Measurements from ENCODE around the gene ABCG1. TPM values are rescaled to one million over a fixed set of nuclear protein-coding genes. Genes with fewer than 3 reads are reported as not detected.

Gene ABCG1
- total and polyA plus RNA-seq, 4 donors, result 1.6 to 9.7 (median 5.3) TPM

GRCh38 chr21:42296501-42296900 lies 77.6 kb downstream of the ABCG1 start:
- H3K9ac ChIP-seq (ENCODE audit: low read depth in 1 of 2, low read length in 2 of 2), result no peak overlapping the region
- H3K4me1 ChIP-seq (ENCODE audit: control insufficient read depth in 4 of 4, insufficient read depth in 4 of 4, low read length in 3 of 4), result no peaks in the 10 kb centered on the region
- H3K27ac ChIP-seq (ENCODE audit: low read depth in 1 of 2, low read length in 2 of 2), result no peak overlapping the region
- no peaks in the 10 kb centered on the region for H3K9me3 ChIP-seq (ENCODE audit: control insufficient read depth in 4 of 4, low read length in 3 of 4)
- WGBS, result 92% methylated on average over 7 of the region's 7 CpGs
- no peak overlapping the region for H3K4me3 ChIP-seq (ENCODE audit: low read depth in 1 of 3, low read length in 3 of 3)
- H3K27me3 ChIP-seq (ENCODE audit: control insufficient read depth in 4 of 4, insufficient read depth in 4 of 4, low read length in 3 of 4), result no peaks in the 10 kb centered on the region
- peaks cover 0 to 4% (median 0%) of the 10 kb centered on the region in 4 donors for H3K36me3 ChIP-seq (ENCODE audit: control insufficient read depth in 4 of 4, insufficient read depth in 3 of 4, low read depth in 1 of 4, low read length in 3 of 4)
- TF ChIP-seq RXRA (IDR thresholded peaks at IDR 0.05) (no peak), TAF1 (conservative IDR thresholded peaks at IDR 0.05) (no peak), HNF4G (IDR thresholded peaks at IDR 0.05) (no peak), GABPA (IDR thresholded peaks at IDR 0.05 in 1 of 2, conservative IDR thresholded peaks at IDR 0.05 in 1 of 2) (no peak), REST (IDR thresholded peaks at IDR 0.05) (no peak), EGR1 (IDR thresholded peaks at IDR 0.05; ENCODE audit: low read depth in 2 of 2) (no peak), RAD21 (IDR thresholded peaks at IDR 0.05) (no peak), CTCF (IDR thresholded peaks at IDR 0.05; ENCODE audit: low read depth, low read length, missing input control) (no peak), HNF4A (conservative IDR thresholded peaks at IDR 0.05) (no peak), NR2F2 (IDR thresholded peaks at IDR 0.05) (no peak)
- TF ChIP-seq, protein P1, sequence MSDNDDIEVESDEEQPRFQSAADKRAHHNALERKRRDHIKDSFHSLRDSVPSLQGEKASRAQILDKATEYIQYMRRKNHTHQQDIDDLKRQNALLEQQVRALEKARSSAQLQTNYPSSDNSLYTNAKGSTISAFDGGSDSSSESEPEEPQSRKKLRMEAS (IDR thresholded peaks at IDR 0.05), result no peak
- DNase-seq (ENCODE audit: low spot score), result no peak

GRCh38 chr21:42297377-42297776 lies 78.4 kb downstream of the ABCG1 start:
- no peak overlapping the region for H3K27ac ChIP-seq (ENCODE audit: low read depth in 1 of 2, low read length in 2 of 2)
- H3K9me3 ChIP-seq (ENCODE audit: control insufficient read depth in 4 of 4, low read length in 3 of 4), result no peaks in the 10 kb centered on the region
- no peaks in the 10 kb centered on the region for H3K27me3 ChIP-seq (ENCODE audit: control insufficient read depth in 4 of 4, insufficient read depth in 4 of 4, low read length in 3 of 4)
- H3K4me3 ChIP-seq (ENCODE audit: low read depth in 1 of 3, low read length in 3 of 3), result no peak overlapping the region
- no peaks in the 10 kb centered on the region for H3K4me1 ChIP-seq (ENCODE audit: control insufficient read depth in 4 of 4, insufficient read depth in 4 of 4, low read length in 3 of 4)
- no peak overlapping the region for H3K9ac ChIP-seq (ENCODE audit: low read depth in 1 of 2, low read length in 2 of 2)
- DNase-seq (ENCODE audit: low spot score), result no peak
- H3K36me3 ChIP-seq (ENCODE audit: control insufficient read depth in 4 of 4, insufficient read depth in 3 of 4, low read depth in 1 of 4, low read length in 3 of 4), result peaks cover 0 to 1% (median 0%) of the 10 kb centered on the region in 4 donors
- WGBS, result 87% methylated on average over 9 of the region's 9 CpGs
- TF ChIP-seq HNF4G (IDR thresholded peaks at IDR 0.05) (no peak), EGR1 (IDR thresholded peaks at IDR 0.05; ENCODE audit: low read depth in 2 of 2) (no peak), RAD21 (IDR thresholded peaks at IDR 0.05) (no peak), GABPA (IDR thresholded peaks at IDR 0.05 in 1 of 2, conservative IDR thresholded peaks at IDR 0.05 in 1 of 2) (no peak), HNF4A (conservative IDR thresholded peaks at IDR 0.05) (no peak), CTCF (IDR thresholded peaks at IDR 0.05; ENCODE audit: low read depth, low read length, missing input control) (no peak), REST (IDR thresholded peaks at IDR 0.05) (no peak), ZBTB33 (IDR thresholded peaks at IDR 0.05) (no peak), SP1 (IDR thresholded peaks at IDR 0.05) (no peak), JUND (IDR thresholded peaks at IDR 0.05) (no peak), FOXA2 (IDR thresholded peaks at IDR 0.05) (no peak), NR2F2 (IDR thresholded peaks at IDR 0.05) (no peak), YY1 (IDR thresholded peaks at IDR 0.05) (no peak), TAF1 (conservative IDR thresholded peaks at IDR 0.05) (no peak)
- TF ChIP-seq, protein P1 (IDR thresholded peaks at IDR 0.05), result no peak
- TF ChIP-seq, protein P2, sequence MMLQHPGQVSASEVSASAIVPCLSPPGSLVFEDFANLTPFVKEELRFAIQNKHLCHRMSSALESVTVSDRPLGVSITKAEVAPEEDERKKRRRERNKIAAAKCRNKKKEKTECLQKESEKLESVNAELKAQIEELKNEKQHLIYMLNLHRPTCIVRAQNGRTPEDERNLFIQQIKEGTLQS (IDR thresholded peaks at IDR 0.05), result no peak

All from liver (tissue), 9 donors.